HEK293 (cell line): ENCODE results near the gene ICAM4.

Experiments used
- BCL11B ChIP-seq: fragments of 450-650 bp; formaldehyde crosslinking; IDR thresholded peaks from 2 replicates; pipeline ENCODE4 v1.5.1; 2016; ENCODE audit warnings: low read depth, missing biosample characterization, missing genetic modification characterization
- GFI1B ChIP-seq: fragments of 450-650 bp; formaldehyde crosslinking; IDR thresholded peaks from 2 replicates; pipeline ENCODE4 v1.5.1; 2016; ENCODE audit warnings: missing biosample characterization, missing genetic modification characterization
- KLF1 ChIP-seq: fragments of 450-650 bp; formaldehyde crosslinking; IDR thresholded peaks from 2 replicates; pipeline ENCODE4 v1.5.1; 2016; ENCODE audit warnings: missing biosample characterization, missing genetic modification characterization
- MEIS1 ChIP-seq: sonication (generic); formaldehyde crosslinking; IDR thresholded peaks from 2 replicates; pipeline ENCODE4 v1.8.1; 2022; ENCODE audit warnings: missing genetic modification reagents, mild to moderate bottlenecking, borderline replicate concordance
- PRDM6 ChIP-seq: fragments of 450-650 bp; formaldehyde crosslinking; IDR thresholded peaks from 2 replicates; pipeline ENCODE4 v1.5.1; 2017; ENCODE audit warnings: missing biosample characterization, missing genetic modification characterization
- RBAK ChIP-seq: fragments of 450-650 bp; formaldehyde crosslinking; IDR thresholded peaks from 2 replicates; pipeline ENCODE4 v1.5.1; 2016; ENCODE audit warnings: missing biosample characterization, missing genetic modification characterization
- SALL2 ChIP-seq: fragments of 450-650 bp; formaldehyde crosslinking; IDR thresholded peaks from 2 replicates; pipeline ENCODE4 v1.5.0; 2017; ENCODE audit warnings: missing biosample characterization, mild to moderate bottlenecking, missing genetic modification characterization, borderline replicate concordance
- SETDB1 ChIP-seq: IDR thresholded peaks from one replicate; pipeline ENCODE4 v1.6.1; 2017; ENCODE audit warnings: mild to moderate bottlenecking, low read length, moderate library complexity, mixed read lengths; ENCODE audit not compliant: insufficient read length
- ZBTB8A ChIP-seq: fragments of 450-650 bp; formaldehyde crosslinking; IDR thresholded peaks from 2 replicates; pipeline ENCODE4 v1.5.1; 2016; ENCODE audit warnings: missing biosample characterization, missing genetic modification characterization
- ZIC2 ChIP-seq: fragments of 450-650 bp; formaldehyde crosslinking; IDR thresholded peaks from 2 replicates; pipeline ENCODE4 v1.5.1; 2016; ENCODE audit warnings: missing biosample characterization, missing genetic modification characterization
- ZNF140 ChIP-seq: fragments of 450-650 bp; formaldehyde crosslinking; IDR thresholded peaks from 2 replicates; pipeline ENCODE4 v1.5.1; 2016; ENCODE audit warnings: missing biosample characterization, missing genetic modification characterization
- ZNF211 ChIP-seq: fragments of 450-650 bp; formaldehyde crosslinking; IDR thresholded peaks from 2 replicates; pipeline ENCODE4 v1.5.1; 2016; ENCODE audit warnings: low read depth, missing biosample characterization, missing genetic modification characterization
- ZNF239 ChIP-seq: fragments of 450-650 bp; formaldehyde crosslinking; IDR thresholded peaks from 2 replicates; pipeline ENCODE4 v1.5.1; 2016; ENCODE audit warnings: missing biosample characterization, missing genetic modification characterization
- ZNF26 ChIP-seq: fragments of 450-650 bp; formaldehyde crosslinking; IDR thresholded peaks from 2 replicates; pipeline ENCODE4 v1.5.1; 2016; ENCODE audit warnings: missing biosample characterization, missing genetic modification characterization
- ZNF274 ChIP-seq, 2 experiments: fragments of 200-500 bp in 1 of 2; fragments of 450-650 bp in 1 of 2; sonication (Bioruptor generic) in 1 of 2; formaldehyde crosslinking in 1 of 2; IDR thresholded peaks; 2 replicates each; pipeline versions ENCODE4 v1.5.1 to v1.6.1; 2014 to 2016; ENCODE audit warnings: borderline replicate concordance in 1 of 2, inconsistent platforms in 1 of 2, low read length in 1 of 2, missing biosample characterization in 1 of 2, missing genetic modification characterization in 1 of 2
- ZNF366 ChIP-seq: fragments of 450-650 bp; formaldehyde crosslinking; conservative IDR thresholded peaks from 2 replicates; pipeline ENCODE4 v1.5.1; 2016; ENCODE audit warnings: missing biosample characterization, missing genetic modification characterization
- ZNF394 ChIP-seq: fragments of 450-650 bp; formaldehyde crosslinking; IDR thresholded peaks from 2 replicates; pipeline ENCODE4 v1.5.1; 2016; ENCODE audit warnings: missing biosample characterization, missing genetic modification characterization, mild to moderate bottlenecking, moderate library complexity, borderline replicate concordance
- ZNF404 ChIP-seq: fragments of 450-650 bp; formaldehyde crosslinking; IDR thresholded peaks from 2 replicates; pipeline ENCODE4 v1.5.1; 2017; ENCODE audit warnings: missing biosample characterization, missing genetic modification characterization
- ZNF433 ChIP-seq: fragments of 450-650 bp; formaldehyde crosslinking; IDR thresholded peaks from 2 replicates; pipeline ENCODE4 v1.5.1; 2016; ENCODE audit warnings: missing biosample characterization, missing genetic modification characterization, low read depth
- ZNF529 ChIP-seq: fragments of 450-650 bp; formaldehyde crosslinking; IDR thresholded peaks from 2 replicates; pipeline ENCODE4 v1.5.1; 2017; ENCODE audit warnings: missing genetic modification characterization, missing biosample characterization; ENCODE audit not compliant: insufficient replicate concordance
- ZNF530 ChIP-seq: fragments of 450-650 bp; formaldehyde crosslinking; IDR thresholded peaks from 2 replicates; pipeline ENCODE4 v1.5.1; 2016; ENCODE audit warnings: low read depth, missing biosample characterization, missing genetic modification characterization
- ZNF548 ChIP-seq: fragments of 450-650 bp; formaldehyde crosslinking; IDR thresholded peaks from 2 replicates; pipeline ENCODE4 v1.5.1; 2016; ENCODE audit warnings: missing biosample characterization, missing genetic modification characterization
- ZNF629 ChIP-seq: fragments of 450-650 bp; formaldehyde crosslinking; IDR thresholded peaks from 2 replicates; pipeline ENCODE4 v1.5.1; 2017; ENCODE audit warnings: missing biosample characterization, missing genetic modification characterization
- ZNF701 ChIP-seq: fragments of 450-650 bp; formaldehyde crosslinking; IDR thresholded peaks from 2 replicates; pipeline ENCODE4 v1.5.1; 2016; ENCODE audit warnings: missing biosample characterization, missing genetic modification characterization
- ZNF830 ChIP-seq: fragments of 450-650 bp; IDR thresholded peaks from 2 replicates; pipeline ENCODE4 v1.5.0; 2018; ENCODE audit warnings: missing biosample characterization, missing genetic modification characterization, low read depth, mild to moderate bottlenecking, moderate library complexity
- ZNF837 ChIP-seq: fragments of 450-650 bp; formaldehyde crosslinking; IDR thresholded peaks from 2 replicates; pipeline ENCODE4 v1.5.1; 2016; ENCODE audit warnings: missing biosample characterization, missing genetic modification characterization
- ZSCAN23 ChIP-seq: fragments of 450-650 bp; formaldehyde crosslinking; IDR thresholded peaks from 2 replicates; pipeline ENCODE4 v1.5.1; 2016; ENCODE audit warnings: missing biosample characterization, missing genetic modification characterization
- ZSCAN4 ChIP-seq: fragments of 450-650 bp; formaldehyde crosslinking; IDR thresholded peaks from 2 replicates; pipeline ENCODE4 v1.5.1; 2017; ENCODE audit warnings: missing biosample characterization, missing genetic modification characterization
- ZXDB ChIP-seq: fragments of 450-650 bp; formaldehyde crosslinking; IDR thresholded peaks from 2 replicates; pipeline ENCODE4 v1.5.1; 2016; ENCODE audit warnings: missing biosample characterization, missing genetic modification characterization
- TF ChIP-seq, protein P1 (sequence below): fragments of 450-650 bp; formaldehyde crosslinking; optimal IDR thresholded peaks from 2 replicates; pipeline ENCODE3; 2016; ENCODE audit warnings: missing biosample characterization, mild to moderate bottlenecking, missing genetic modification characterization
- TF ChIP-seq, protein P2 (sequence below): fragments of 450-650 bp; formaldehyde crosslinking; IDR thresholded peaks from 2 replicates; pipeline ENCODE4; 2016; ENCODE audit warnings: missing biosample characterization, missing genetic modification characterization
- TF ChIP-seq, protein P3 (sequence below): fragments of 450-650 bp; formaldehyde crosslinking; IDR thresholded peaks from 2 replicates; pipeline ENCODE4 v1.5.1; 2016; ENCODE audit warnings: missing biosample characterization, missing genetic modification characterization

ICAM4 gene

GRCh38 chr19:10289167-10289835 is 2.5 kb downstream of the ICAM4 start (continued):
- TF ChIP-seq, protein P1, sequence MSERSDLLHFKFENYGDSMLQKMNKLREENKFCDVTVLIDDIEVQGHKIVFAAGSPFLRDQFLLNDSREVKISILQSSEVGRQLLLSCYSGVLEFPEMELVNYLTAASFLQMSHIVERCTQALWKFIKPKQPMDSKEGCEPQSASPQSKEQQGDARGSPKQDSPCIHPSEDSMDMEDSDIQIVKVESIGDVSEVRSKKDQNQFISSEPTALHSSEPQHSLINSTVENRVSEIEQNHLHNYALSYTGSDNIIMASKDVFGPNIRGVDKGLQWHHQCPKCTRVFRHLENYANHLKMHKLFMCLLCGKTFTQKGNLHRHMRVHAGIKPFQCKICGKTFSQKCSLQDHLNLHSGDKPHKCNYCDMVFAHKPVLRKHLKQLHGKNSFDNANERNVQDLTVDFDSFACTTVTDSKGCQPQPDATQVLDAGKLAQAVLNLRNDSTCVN: peak; percentile 78
- TF ChIP-seq ZNF548 (tag by site-specific recombination) (no peak), KLF1 (tag by site-specific recombination) (peak; percentile 60; the same call in 1 of the 2 replicates), SALL2 (tag by site-specific recombination) (no peak), ZNF404 (tag by site-specific recombination) (no peak), ZNF433 (tag by site-specific recombination) (no peak), MEIS1 (CRISPR knock-in tag) (no peak), PRDM6 (tag by site-specific recombination) (no peak), SETDB1 (no peak), GFI1B (no peak), RBAK (tag by site-specific recombination) (no peak), ZNF529 (tag by site-specific recombination) (no peak), ZNF629 (tag by site-specific recombination) (peak; percentile 60; the same call in 1 of the 2 replicates), ZNF26 (tag by site-specific recombination) (no peak), ZSCAN4 (tag by site-specific recombination) (no peak), ZNF837 (no peak), ZNF366 (tag by site-specific recombination) (no peak), BCL11B (tag by site-specific recombination) (no peak), ZNF211 (tag by site-specific recombination) (no peak), ZNF140 (tag by site-specific recombination) (no peak), ZNF830 (tag by site-specific recombination) (no peak), ZSCAN23 (no peak), ZNF394 (tag by site-specific recombination) (no peak), ZNF530 (tag by site-specific recombination) (no peak), ZNF274 (IDR thresholded peaks at IDR 0.05; ENCODE audit: low read length) (no peak), ZNF274 (tag by site-specific recombination; IDR thresholded peaks at IDR 0.05; ENCODE audit: borderline replicate concordance) (no peak), ZNF239 (tag by site-specific recombination) (no peak), ZBTB8A (tag by site-specific recombination) (peak; percentile 34; the same call in 1 of the 2 replicates), ZXDB (tag by site-specific recombination) (peak; percentile 67; the same call in 1 of the 2 replicates), ZNF701 (tag by site-specific recombination) (no peak), ZIC2 (peak; percentile 81)
- TF ChIP-seq, protein P2, sequence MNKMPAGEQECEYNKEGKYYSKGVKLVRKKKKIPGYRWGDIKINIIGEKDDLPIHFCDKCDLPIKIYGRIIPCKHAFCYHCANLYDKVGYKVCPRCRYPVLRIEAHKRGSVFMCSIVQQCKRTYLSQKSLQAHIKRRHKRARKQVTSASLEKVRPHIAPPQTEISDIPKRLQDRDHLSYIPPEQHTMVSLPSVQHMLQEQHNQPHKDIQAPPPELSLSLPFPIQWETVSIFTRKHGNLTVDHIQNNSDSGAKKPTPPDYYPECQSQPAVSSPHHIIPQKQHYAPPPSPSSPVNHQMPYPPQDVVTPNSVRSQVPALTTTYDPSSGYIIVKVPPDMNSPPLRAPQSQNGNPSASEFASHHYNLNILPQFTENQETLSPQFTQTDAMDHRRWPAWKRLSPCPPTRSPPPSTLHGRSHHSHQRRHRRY (tag by site-specific recombination): no peak
- TF ChIP-seq, protein P3, sequence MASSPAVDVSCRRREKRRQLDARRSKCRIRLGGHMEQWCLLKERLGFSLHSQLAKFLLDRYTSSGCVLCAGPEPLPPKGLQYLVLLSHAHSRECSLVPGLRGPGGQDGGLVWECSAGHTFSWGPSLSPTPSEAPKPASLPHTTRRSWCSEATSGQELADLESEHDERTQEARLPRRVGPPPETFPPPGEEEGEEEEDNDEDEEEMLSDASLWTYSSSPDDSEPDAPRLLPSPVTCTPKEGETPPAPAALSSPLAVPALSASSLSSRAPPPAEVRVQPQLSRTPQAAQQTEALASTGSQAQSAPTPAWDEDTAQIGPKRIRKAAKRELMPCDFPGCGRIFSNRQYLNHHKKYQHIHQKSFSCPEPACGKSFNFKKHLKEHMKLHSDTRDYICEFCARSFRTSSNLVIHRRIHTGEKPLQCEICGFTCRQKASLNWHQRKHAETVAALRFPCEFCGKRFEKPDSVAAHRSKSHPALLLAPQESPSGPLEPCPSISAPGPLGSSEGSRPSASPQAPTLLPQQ (tag by site-specific recombination): 0 out of 2 replicates have a peak, but pooled peaks have one; percentile 22
